Activated naive CD4-positive, alpha-beta T cell treated with anti-CD3 and anti-CD28 coated beads, Interleukin-2, amount 50 U/mL, for 16 hours (primary cell): ENCODE data around the gene AGAP1.

Source experiments
- DNase-seq: peaks from one replicate; pipeline ENCODE4 v3.0.0-alpha.2; 2020

The AGAP1 gene

DNA sequence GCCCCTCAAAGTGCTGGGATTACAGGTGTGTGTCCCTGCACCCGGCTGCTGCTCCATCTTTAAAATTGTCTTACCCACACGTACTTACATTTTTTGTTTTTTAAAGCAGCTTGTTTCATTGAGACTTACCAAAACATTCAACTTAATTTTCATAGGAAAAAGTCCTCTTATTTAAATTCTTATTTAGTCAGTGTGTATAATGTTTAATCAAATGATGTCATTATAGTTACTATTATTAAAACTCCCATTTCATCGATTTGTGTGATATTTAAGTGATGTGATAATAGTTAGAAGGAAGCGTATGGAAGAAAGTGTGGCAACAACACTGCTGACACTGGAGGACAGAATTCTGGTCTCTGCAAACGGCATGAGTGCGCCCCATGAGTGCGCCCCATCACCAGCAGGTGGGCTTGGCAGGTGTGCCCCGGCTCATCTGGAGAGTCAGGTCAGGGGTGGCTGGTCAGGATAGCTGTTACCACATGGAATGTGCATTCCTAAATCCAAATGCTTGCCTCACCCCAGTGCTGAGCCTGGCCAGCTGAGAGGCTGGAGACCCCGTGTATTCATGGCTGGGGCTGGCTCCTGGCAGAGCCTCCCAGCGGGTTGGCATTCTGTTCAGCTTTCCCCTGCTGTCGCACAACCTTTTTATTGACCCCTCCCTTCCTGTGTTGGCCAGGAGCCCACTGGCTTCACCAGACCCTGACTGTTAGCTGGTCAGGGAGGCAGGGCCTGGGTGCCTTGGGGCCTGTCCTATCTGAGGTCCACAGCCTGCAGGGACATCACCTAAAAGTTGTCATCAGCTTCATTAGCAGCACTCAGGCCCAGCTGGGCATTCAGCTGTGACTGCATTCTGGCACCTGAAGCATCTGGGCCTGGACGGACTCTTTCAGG lies 79.7 kb downstream of the AGAP1 start:
- no peak for DNase-seq

- no peak for DNase-seq
Observed at GRCh38 chr2:235575431-235575830, 81.6 kb downstream of the AGAP1 start.

GRCh38 chr2:235575904-235576303 lies 82.1 kb downstream of the AGAP1 start:
- no peak for DNase-seq

GRCh38 chr2:235576337-235576910 lies 82.6 kb downstream of the AGAP1 start:
- DNase-seq: no peak

GRCh38 chr2:235577404-235578330 lies 83.8 kb downstream of the AGAP1 start:
- no peak for DNase-seq

DNA sequence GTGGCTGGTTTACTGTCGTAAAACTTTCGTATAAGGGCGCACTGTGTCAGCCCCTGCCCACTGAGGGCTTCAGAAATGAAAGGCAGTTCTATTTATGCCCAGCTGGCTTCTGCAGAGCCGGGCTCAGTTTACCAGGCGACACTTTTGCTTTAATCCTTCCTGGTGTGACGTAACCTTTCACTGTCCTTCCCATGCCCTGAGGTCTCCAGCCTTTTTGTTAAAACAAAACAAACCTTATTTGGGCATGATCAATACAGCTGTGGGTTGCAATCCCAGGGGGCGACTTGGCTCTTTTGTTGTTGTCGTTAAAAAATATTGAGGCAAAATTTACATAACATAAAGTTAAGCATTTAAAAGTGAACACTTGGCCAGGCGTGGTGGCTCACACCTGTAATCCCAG lies 85.3 kb downstream of the AGAP1 start:
- no peak for DNase-seq

- DNase-seq: no peak
Observed at GRCh38 chr2:235580426-235581157, 86.7 kb downstream of the AGAP1 start.

DNA sequence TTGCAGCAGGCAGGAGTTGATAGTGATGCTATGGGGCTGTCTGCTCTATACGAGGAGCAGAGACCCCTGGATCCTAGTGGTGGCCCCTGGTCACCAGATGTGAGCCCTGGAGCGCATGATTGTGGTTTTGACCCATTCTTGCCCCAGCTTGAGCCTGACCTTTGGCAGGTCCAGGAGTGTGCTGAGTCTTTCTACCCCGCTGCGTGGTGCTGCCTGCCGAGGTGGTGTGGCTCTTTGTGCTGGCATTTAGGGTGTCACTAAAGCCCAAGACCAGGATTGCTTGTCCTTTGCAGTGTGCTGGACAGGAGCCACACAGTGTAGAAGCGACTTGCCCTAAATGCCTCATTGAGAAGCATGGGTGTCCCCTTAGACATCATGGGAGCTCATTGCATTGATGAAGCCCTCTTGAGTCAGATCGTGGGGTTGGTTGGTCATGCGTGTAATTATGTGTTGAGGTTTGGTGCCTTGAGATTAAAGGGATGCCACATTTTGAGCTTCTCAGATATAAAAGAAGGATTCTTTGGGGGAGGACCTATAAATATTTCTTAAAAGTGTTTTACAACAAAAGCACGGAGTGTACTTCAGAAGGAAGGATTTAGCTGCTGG lies 88.3 kb downstream of the AGAP1 start:
- no peak for DNase-seq

- DNase-seq: no peak
Observed at GRCh38 chr2:235582729-235583128, 88.9 kb downstream of the AGAP1 start.

- no peak for DNase-seq
Observed at GRCh38 chr2:235583144-235583543, 89.3 kb downstream of the AGAP1 start.

- no peak for DNase-seq
Observed at GRCh38 chr2:235583925-235584637, 90.2 kb downstream of the AGAP1 start.

GRCh38 chr2:235584638-235585007 lies 90.8 kb downstream of the AGAP1 start:
- no peak for DNase-seq

DNA sequence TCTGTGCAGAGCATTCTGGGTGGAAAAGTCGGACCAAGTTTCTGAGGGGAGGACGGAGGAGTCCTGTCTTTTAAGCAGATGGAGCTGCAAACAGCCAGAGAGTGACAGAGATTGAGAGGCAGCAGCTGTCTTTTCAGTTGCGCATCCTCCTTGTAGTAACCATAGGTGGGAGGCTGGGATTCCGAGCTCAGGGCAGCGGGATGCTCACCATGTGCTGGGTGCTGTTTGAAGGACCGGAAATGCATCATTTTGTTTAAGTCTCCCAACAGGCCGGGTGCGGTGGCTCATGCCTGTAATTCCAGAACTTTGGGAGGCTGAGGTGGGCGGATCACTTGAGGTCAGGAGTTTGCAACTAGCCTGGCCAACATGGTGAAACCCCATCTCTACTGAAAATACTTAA lies 93.4 kb downstream of the AGAP1 start:
- no peak for DNase-seq

- DNase-seq: no peak
Observed at GRCh38 chr2:235588750-235589149, 94.9 kb downstream of the AGAP1 start.

- no peak for DNase-seq
Observed at GRCh38 chr2:235591231-235591730, 97.4 kb downstream of the AGAP1 start.

GRCh38 chr2:235591921-235592320 lies 98.1 kb downstream of the AGAP1 start:
- no peak for DNase-seq

- no peak for DNase-seq
Observed at GRCh38 chr2:235592430-235592829, 98.6 kb downstream of the AGAP1 start.

- DNase-seq: no peak
Observed at GRCh38 chr2:235592836-235593235, 99.0 kb downstream of the AGAP1 start.

DNA sequence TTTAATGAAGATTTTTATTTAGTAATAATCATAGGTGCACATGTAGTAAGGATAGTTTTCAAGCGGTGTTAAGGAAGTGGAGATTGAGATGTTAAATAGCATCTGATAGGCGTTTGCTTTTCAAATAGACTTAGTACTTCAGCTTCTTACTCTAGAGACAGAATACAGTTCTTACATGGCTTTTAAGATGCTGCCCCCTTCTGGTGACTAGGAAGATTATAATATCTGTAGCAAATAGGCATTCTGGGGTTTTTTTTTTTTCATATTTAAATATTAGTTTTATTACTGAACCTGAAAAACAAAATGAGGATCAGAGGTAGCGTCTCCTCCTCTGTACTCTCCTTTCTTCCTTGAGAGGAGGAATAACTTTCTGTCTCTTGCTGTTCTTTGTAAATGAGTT lies 100.2 kb downstream of the AGAP1 start:
- DNase-seq: no peak

DNA sequence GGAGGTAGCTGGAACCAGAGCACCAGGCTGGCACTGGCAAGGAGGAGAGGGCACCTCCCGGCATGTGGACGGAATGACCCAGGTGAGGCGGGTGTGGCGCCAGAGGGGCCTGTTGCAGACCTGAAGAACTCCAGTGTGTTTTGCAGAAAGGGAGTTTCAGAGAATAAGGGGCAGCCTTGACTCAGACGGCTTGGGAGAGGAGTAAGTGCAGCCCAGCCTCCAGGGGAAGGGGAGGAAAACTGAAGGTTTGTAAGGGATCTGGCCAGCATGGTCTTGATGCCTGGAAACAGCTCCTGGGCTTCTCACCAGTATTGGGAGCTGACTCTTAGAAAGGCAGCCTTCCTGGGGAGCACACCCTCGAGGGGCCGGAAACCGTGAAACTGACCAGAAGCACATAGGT lies 101.1 kb downstream of the AGAP1 start:
- no peak for DNase-seq

DNA sequence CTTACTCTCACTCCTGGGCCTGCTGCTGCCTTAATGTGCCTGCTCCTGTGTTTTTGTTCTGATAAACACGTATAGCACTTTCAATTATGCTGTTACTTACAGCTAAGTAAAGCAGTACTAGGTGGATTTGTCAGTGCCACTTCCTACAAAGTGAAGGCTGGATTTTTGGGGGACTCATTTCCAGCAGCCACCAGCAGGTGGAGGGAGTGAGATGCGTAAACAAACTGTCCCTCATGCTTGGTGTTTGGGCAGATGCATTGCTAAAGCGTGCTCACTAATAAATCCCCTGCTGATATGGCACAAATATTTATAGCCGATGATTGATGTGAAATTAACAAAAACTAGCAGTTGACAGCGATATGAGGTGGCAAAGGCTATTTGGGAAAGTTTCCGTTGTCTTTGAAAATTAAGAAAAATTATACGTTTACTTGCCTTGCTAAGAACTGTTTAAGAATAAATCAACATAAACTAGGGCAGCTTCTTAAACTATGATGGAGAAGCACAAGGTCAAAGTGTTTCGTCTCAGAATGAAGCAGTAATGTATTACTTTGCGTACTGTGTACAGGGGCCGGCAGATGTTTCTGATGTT lies 101.7 kb downstream of the AGAP1 start:
- no peak for DNase-seq
